WI38 (cell line): ENCODE data around the gene FAM216B.

Experiments used
- H3K4me3 ChIP-seq: 2 replicates; pipeline ENCODE4 v1.5.1; 2011; ENCODE audit warnings: low read depth, mild to moderate bottlenecking, control low read depth, low read length
- CTCF ChIP-seq: IDR thresholded peaks from 2 replicates; pipeline ENCODE4 v1.5.1; 2012; ENCODE audit warnings: low read depth, mild to moderate bottlenecking, control low read depth, low read length

The FAM216B gene

DNA sequence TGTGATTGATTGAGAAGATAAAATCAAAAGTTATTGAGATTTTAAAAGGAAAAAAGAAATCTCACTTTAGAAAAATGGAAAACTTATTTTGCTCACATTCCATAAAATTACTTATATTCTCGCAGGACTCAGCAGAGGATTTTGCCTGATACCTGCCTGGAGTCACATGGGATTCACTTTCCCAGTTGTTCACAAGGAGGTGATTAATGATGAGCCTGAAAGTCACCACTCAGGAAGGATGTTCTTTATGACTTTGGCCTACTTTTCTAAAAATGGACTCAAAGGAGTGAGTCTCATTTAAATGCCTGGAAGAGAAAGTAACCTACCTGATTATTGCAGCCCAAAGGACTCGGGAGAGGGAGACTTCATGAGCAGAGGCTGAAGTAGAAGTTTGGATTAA lies 34.5 kb upstream of the FAM216B start:
- TF ChIP-seq CTCF: no peak
- no peak overlapping the region for H3K4me3 ChIP-seq

DNA sequence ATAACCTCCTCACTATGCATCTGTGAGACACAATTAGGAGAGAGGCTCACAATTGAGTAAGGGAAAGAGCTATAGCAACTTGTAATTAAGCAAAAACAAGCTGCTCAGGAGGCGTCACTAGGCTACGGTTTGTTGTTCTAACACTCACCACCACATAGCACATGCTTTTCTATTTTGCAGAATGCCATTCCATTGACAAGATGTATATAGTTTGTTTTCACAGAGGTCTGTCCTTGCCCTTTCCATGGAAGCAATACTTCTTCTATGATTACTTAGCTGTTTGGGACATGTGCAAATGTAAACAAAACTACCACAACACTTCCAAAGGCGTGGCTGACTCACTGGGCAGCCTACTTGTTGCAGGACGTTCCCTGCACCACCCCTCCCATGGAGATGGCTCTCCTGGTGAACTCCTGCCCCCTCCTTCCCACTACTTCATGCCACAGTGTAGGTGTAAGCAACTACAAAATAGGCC lies 33.9 kb upstream of the FAM216B start:
- TF ChIP-seq CTCF: no peak
- no peak overlapping the region for H3K4me3 ChIP-seq

DNA sequence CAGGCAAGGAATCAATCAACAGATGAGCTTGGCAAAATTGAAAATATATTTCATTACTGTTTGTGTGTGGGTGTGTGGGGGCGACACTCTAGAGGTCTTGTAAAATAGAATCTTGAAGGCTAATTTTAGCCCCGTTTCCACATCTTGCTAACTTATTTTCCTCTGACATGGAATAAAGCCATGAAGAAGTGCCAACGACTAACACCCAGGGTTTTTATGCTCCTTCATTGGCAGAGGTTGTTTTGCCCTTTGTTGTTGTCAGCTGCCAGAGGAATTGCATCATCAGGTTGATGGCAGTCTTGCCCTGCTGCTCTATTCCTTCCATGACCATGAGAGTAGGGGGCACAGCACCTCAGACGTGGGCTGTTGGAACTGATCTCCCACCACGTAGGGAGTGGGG lies 30.6 kb upstream of the FAM216B start:
- no peak for TF ChIP-seq CTCF

DNA sequence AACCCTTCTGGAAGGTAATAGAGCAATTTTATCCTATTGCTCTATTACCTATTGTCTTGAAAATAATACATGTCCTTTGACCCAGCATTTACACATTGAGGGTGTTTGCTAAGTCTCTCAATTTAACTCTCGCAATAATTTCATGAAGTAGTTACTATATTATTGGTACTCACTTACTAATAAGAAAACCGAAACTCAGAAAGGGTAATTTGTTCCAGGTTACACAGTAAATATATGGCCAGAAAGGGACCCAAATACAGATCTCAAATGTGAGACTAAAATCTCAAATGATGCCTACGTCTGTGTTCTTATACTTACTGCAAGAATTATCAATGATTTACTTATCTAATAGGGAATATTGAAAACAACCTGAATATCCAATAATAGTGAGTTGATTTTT lies 29.7 kb upstream of the FAM216B start:
- no peak for TF ChIP-seq CTCF

More for the DNA sequence above, 30.6 kb upstream of the FAM216B start:
- H3K4me3 ChIP-seq: no peak overlapping the region

GRCh38 chr13:42752731-42753130 lies 28.7 kb upstream of the FAM216B start:
- no peak overlapping the region for H3K4me3 ChIP-seq
- no peak for TF ChIP-seq CTCF

More for the DNA sequence above, 29.7 kb upstream of the FAM216B start:
- no peak overlapping the region for H3K4me3 ChIP-seq

DNA sequence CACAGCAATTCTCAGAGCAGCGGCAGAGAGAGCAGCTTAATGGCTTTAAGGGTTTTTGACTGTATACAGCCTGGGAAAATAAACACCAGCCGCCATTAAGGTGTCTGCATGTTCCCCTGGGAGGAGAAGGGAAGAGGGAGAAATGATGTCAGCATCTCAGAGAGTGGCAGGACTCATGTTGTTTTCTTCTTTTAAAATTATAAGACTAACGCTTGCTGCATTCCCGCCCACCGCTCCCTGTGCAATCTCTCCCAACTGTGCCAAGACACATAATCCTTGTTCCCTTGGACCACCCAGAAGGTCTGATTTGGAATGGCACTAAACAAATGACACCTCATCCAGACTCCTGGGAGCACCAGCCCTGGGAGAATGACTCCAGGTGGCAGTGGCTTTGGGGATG lies 27.7 kb upstream of the FAM216B start:
- H3K4me3 ChIP-seq: no peak overlapping the region
- TF ChIP-seq CTCF: no peak

- TF ChIP-seq CTCF: no peak
- no peak overlapping the region for H3K4me3 ChIP-seq
Observed at GRCh38 chr13:42754801-42755510, 26.4 kb upstream of the FAM216B start.
